GM23248 (cell line): ENCODE data around the gene DHODH. TPM values are rescaled to one million over a fixed set of nuclear protein-coding genes. Genes with fewer than 3 reads are reported as not detected.
"Not testable (repeated sequence)": the region's sequence is repeated elsewhere in the genome, so short reads cannot be mapped to it uniquely, and the experiment has no call there.

Experiments used
- DNase-seq: peaks from one replicate; pipeline ENCODE4 v3.0.0-alpha.2; 2015
- H2AFZ ChIP-seq: fragments of 200-600 bp; sonication (generic); 2 replicates; pipeline ENCODE4 v1.6.1; 2016; ENCODE audit warnings: antibody characterized with exemption
- H3F3A ChIP-seq: fragments of 200-600 bp; sonication (generic); 2 replicates; pipeline ENCODE4 v1.6.1; 2016; ENCODE audit warnings: mild to moderate bottlenecking, antibody characterized with exemption, mixed run types; ENCODE audit not compliant: insufficient read depth
- H3K27ac ChIP-seq: fragments of 200-600 bp; sonication (generic); 2 replicates; pipeline ENCODE4 v1.5.1; 2016; ENCODE audit warnings: mild to moderate bottlenecking
- H3K27me3 ChIP-seq: fragments of 200-600 bp; sonication (generic); replicated peaks from 2 replicates; pipeline ENCODE4 v1.6.1; 2016; ENCODE audit warnings: mild to moderate bottlenecking; ENCODE audit not compliant: insufficient read depth
- H3K36me3 ChIP-seq: fragments of 200-600 bp; sonication (generic); 2 replicates; pipeline ENCODE4 v1.6.1; 2016; ENCODE audit warnings: low read depth, mild to moderate bottlenecking
- H3K4me1 ChIP-seq: fragments of 200-600 bp; sonication (generic); 2 replicates; pipeline ENCODE4 v1.6.1; 2016; ENCODE audit warnings: mild to moderate bottlenecking; ENCODE audit not compliant: insufficient read depth
- H3K4me2 ChIP-seq: fragments of 200-600 bp; sonication (generic); one replicate; pipeline ENCODE4 v1.6.1; 2016; ENCODE audit warnings: mild to moderate bottlenecking; ENCODE audit not compliant: unreplicated experiment
- H3K4me3 ChIP-seq: fragments of 200-600 bp; sonication (generic); 2 replicates; pipeline ENCODE4 v1.5.1; 2016; ENCODE audit warnings: mild to moderate bottlenecking
- H3K79me2 ChIP-seq: fragments of 200-600 bp; sonication (generic); 2 replicates; pipeline ENCODE4 v1.6.1; 2016; ENCODE audit warnings: mild to moderate bottlenecking; ENCODE audit not compliant: insufficient read depth
- H3K9ac ChIP-seq: fragments of 200-600 bp; sonication (generic); 2 replicates; pipeline ENCODE4 v1.6.1; 2016; ENCODE audit warnings: mild to moderate bottlenecking
- H3K9me2 ChIP-seq: fragments of 200-600 bp; sonication (generic); 2 replicates; pipeline ENCODE4 v1.6.1; 2016; ENCODE audit warnings: mixed run types, mild to moderate bottlenecking, moderate library complexity; ENCODE audit not compliant: insufficient read depth
- H3K9me3 ChIP-seq: fragments of 200-600 bp; sonication (generic); one replicate; pipeline ENCODE4 v1.6.1; 2017; ENCODE audit warnings: low read depth
- H4K20me1 ChIP-seq: fragments of 200-600 bp; sonication (generic); 2 replicates; pipeline ENCODE4 v1.6.0; 2016; ENCODE audit not compliant: insufficient read depth
- EZH2 ChIP-seq: fragments of 200-600 bp; sonication (generic); IDR thresholded peaks from 2 replicates; pipeline ENCODE4 v1.6.1; 2018; ENCODE audit warnings: antibody characterized with exemption, mild to moderate bottlenecking; ENCODE audit not compliant: insufficient read depth, poor library complexity, severe bottlenecking
- EZH2phosphoT487 ChIP-seq: fragments of 200-600 bp; sonication (generic); IDR thresholded peaks from 2 replicates; pipeline ENCODE4 v1.6.1; 2018; ENCODE audit warnings: antibody characterized with exemption, moderate library complexity, mild to moderate bottlenecking, low read depth; ENCODE audit not compliant: insufficient read depth
- whole genome bisulfite sequencing, 2 experiments: methylation state at CpG; one replicate each; pipeline ENCODE4 v1.1.6; 2015 to 2017; ENCODE audit warnings: low lambda C conversion rate in 2 of 2, low coverage in 1 of 2; ENCODE audit errors: missing lambda C conversion rate in 2 of 2; 5-methylcytosine and 5-hydroxymethylcytosine counted together
- in situ Hi-C: fragments of 300-500 bp; cut with MboI; formaldehyde crosslinking; loops from 2 replicates; pipeline ENCODE4 v1.15.0; 2020
- polyA plus RNA-seq: library from polyadenylated mRNA; unstranded; fragments of >200 nt; fragmentation: Nextera tagmentation; extraction: Ambion mirVana; gene quantifications from 2 replicates; pipeline ENCODE4 v1.2.1, GENCODE V29; 2016
- total RNA-seq: library from RNA; depleted of rRNA; stranded (reverse); fragments of >200 nt; shearing (Covaris generic); gene quantifications from 2 replicates; pipeline ENCODE4 v1.2.3, GENCODE V29; 2014

Gene DHODH
- total and polyA plus RNA-seq, 2 experiments from 2014 or later, result 2.2 to 3.8 TPM

DNA sequence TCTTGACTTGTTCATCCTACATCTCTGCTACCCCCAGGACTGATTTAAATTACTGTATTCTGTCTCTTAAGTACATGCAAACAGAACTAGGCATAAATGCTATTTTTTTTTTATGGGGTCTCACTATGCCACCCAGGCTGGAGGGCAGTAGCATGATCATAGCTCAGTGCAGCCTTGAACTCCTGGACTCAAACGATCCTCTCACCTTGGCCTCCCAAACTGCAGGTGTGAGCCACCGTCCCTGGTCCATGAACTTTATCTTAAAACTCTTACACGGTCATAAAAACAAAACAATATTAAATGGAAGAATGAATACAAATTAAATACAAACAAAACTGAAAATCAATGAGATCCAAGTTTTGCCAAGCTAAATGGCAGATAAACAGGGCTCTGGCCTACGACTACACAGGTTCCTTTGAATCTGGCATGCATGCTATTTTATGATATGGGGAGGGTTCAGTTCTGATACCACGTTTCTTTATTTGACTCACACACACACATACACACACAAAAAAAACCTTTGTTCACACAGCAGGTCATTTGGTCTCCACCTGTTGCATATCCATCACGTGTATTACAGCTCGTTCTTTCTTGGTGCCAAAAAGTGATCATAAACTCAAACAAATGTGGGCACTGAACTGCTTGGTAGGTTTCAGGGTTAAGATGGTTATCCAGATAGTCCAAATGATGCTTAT lies 7.2 kb upstream of the DHODH start:
- Histone ChIP-seq H3F3A (no peaks in the 10 kb centered on the region), H3K9me2 (no peaks in the 10 kb centered on the region), H3K9me3 (no peaks in the 10 kb centered on the region), H3K4me3 (no peak overlapping the region), H3K27me3 (no peaks in the 10 kb centered on the region; the same call in 1 of the 2 replicates), H3K36me3 (no peaks in the 10 kb centered on the region), H3K4me2 (no peak overlapping the region), H3K4me1 (no peaks in the 10 kb centered on the region), H3K79me2 (no peaks in the 10 kb centered on the region), H3K9ac (no peak overlapping the region), H2AFZ (no peak overlapping the region), H3K27ac (no peak overlapping the region), H4K20me1 (no peaks in the 10 kb centered on the region)
- no peak for TF ChIP-seq EZH2phosphoT487
- TF ChIP-seq EZH2, result no peak
- in situ Hi-C loops, result no loop called here
- DNase-seq, result no peak
- WGBS, 2 experiments, result 21 to 28% methylated on average over 7 of the region's 7 CpGs

DNA sequence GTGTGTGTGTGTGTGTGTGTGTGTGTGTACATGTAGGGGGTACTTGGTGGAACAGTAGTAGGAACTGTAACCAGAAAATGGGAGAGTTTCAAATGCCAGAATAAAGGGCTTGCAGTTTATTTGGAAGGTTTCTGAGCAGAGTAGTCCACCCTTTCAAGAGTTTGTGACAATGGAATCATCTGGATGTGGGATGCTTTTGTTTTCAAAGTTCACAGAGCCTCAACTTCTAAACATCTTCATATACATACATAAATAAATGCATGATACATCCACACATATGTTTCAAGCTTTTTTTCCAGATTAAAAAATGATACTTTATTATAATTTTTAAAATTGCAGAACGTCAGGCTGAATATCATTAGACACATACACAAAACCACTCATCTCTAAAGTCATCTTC lies 5.9 kb upstream of the DHODH start:
- Histone ChIP-seq H3K36me3 (no peaks in the 10 kb centered on the region), H3K27ac (no peak overlapping the region), H3K9ac (no peak overlapping the region), H4K20me1 (no peaks in the 10 kb centered on the region), H3K4me2 (no peak overlapping the region), H3K4me3 (no peak overlapping the region), H3F3A (no peaks in the 10 kb centered on the region), H3K9me2 (no peaks in the 10 kb centered on the region), H3K4me1 (no peaks in the 10 kb centered on the region), H3K9me3 (no peaks in the 10 kb centered on the region), H2AFZ (no peak overlapping the region), H3K79me2 (no peaks in the 10 kb centered on the region), H3K27me3 (no peaks in the 10 kb centered on the region; the same call in 1 of the 2 replicates)
- DNase-seq, result no peak
- in situ Hi-C loops, result no loop called here
- TF ChIP-seq EZH2phosphoT487, result no peak
- no peak for TF ChIP-seq EZH2
- WGBS, 2 experiments, result 0 to 2% methylated on average over 1 of the region's 1 CpG

DNA sequence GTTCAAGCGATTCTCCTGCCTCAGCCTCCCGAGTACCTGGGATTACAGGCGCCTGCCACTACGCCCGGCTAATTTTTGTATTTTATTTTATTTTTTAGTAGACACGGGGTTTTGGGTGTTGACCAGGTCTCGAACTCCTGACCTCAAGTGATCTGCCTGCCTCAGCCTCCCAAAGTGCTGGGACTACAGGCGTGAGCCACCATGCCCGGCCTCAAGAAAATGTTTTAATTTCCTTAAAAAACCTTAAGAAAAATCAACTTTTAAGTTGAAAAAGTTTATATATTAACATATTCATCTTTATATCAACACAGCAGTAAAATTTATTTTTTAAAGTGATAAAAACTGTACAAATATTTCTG lies 500 bp upstream of the DHODH start:
- H3K79me2 ChIP-seq, H3K27ac ChIP-seq, H3K36me3 ChIP-seq, H3K27me3 ChIP-seq, H3F3A ChIP-seq, H3K9me3 ChIP-seq, H3K4me1 ChIP-seq, H4K20me1 ChIP-seq, in situ Hi-C loops, H3K9me2 ChIP-seq, DNase-seq: not testable (repeated sequence)
- Histone ChIP-seq H3K4me2 (peak overlapping the region; percentile 84), H2AFZ (peak overlapping the region; percentile 83), H3K9ac (peak overlapping the region; percentile 44), H3K4me3 (peak overlapping the region; percentile 93)
- WGBS, 2 experiments, result 79 to 80% methylated on average over 9 of the region's 9 CpGs

DNA sequence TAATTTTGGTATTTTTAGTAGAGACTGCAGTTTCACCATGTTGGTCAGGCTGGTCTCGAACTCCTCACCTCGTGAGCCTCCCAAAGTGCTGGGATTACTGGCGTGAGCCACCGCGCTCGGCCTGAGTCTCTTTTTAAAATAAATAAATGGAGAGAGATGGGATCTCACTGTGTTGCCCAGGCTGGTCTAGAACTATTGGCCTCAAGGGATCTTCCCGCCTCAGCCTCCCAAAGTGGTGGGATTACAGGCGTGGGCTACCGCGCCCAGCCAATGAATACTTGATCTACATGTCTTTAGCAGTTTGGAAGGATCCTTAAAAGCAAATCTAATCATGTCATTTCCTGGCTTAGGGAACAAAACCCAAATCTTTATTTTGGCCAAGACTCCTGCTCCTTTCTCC lies 1.2 kb downstream of the DHODH start:
- no peaks in the 10 kb centered on the region for H3K9me3 ChIP-seq
- no peaks in the 10 kb centered on the region for H3K79me2 ChIP-seq
- no peak overlapping the region for H3K9ac ChIP-seq
- DNase-seq, result no peak
- no peaks in the 10 kb centered on the region for H3K27me3 ChIP-seq
- H3K36me3 ChIP-seq, result no peaks in the 10 kb centered on the region
- no peak overlapping the region for H2AFZ ChIP-seq
- H3K4me1 ChIP-seq, result peaks cover 4% of the 10 kb centered on the region; the same call in 1 of the 2 replicates
- H3K27ac ChIP-seq, result no peak overlapping the region
- H4K20me1 ChIP-seq, result no peaks in the 10 kb centered on the region
- no peak overlapping the region for H3K4me2 ChIP-seq
- no peaks in the 10 kb centered on the region for H3F3A ChIP-seq
- 95 to 96% methylated on average over 10 of the region's 10 CpGs for WGBS, 2 experiments
- H3K4me3 ChIP-seq, result no peak overlapping the region
- no peaks in the 10 kb centered on the region for H3K9me2 ChIP-seq
- in situ Hi-C loops, result no loop called here
- TF ChIP-seq EZH2, result no peak
- TF ChIP-seq EZH2phosphoT487, result no peak

DNA sequence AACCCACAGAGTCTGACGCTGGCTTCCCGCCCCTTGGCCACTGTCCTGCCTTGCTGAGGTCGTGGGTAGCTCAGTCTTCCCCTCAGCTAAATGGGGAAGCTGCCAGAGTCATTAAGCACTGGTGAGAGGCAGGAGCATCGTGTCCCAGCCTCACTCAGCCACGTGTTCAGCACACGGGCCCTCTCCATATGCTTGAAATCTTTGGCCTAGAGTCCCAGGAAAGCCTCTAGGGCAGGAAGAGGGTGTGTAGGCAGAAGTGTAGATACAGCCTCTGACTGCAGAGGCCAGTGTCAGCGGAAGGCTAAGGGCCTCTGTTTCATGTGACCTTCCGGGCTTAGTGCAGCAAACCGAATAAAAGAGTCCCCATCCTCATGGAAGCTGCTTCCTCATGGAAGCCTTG lies 4.1 kb downstream of the DHODH start:
- H3K9me2 ChIP-seq, result no peaks in the 10 kb centered on the region
- in situ Hi-C loops, result no loop called here
- peaks cover 4% of the 10 kb centered on the region; the same call in 1 of the 2 replicates for H3K4me1 ChIP-seq
- WGBS, 2 experiments, result 60 to 61% methylated on average over 9 of the region's 9 CpGs
- no peak for TF ChIP-seq EZH2
- TF ChIP-seq EZH2phosphoT487, result no peak
- no peak overlapping the region for H3K27ac ChIP-seq
- no peak overlapping the region for H3K4me2 ChIP-seq
- no peak overlapping the region for H3K4me3 ChIP-seq
- H3F3A ChIP-seq, result no peaks in the 10 kb centered on the region
- H2AFZ ChIP-seq, result no peak overlapping the region
- H3K79me2 ChIP-seq, result no peaks in the 10 kb centered on the region
- H3K9me3 ChIP-seq, result no peaks in the 10 kb centered on the region
- DNase-seq, result no peak
- no peaks in the 10 kb centered on the region for H3K36me3 ChIP-seq
- H3K27me3 ChIP-seq, result no peaks in the 10 kb centered on the region
- no peaks in the 10 kb centered on the region for H4K20me1 ChIP-seq
- H3K9ac ChIP-seq, result no peak overlapping the region
